Activated CD8-positive, alpha-beta memory T cell treated with anti-CD3 and anti-CD28 coated beads, Interleukin-2, amount 10 ng/mL, durations not matched to agents 7 days and 5 days (primary cell): Measurements from ENCODE around the gene TNPO1. TPM values are rescaled to one million over a fixed set of nuclear protein-coding genes. Genes with fewer than 3 reads are reported as not detected.
"Not testable (repeated sequence)": the region's sequence is repeated elsewhere in the genome, so short reads cannot be mapped to it uniquely, and the experiment has no call there.

ENCODE experiments used
- ATAC-seq: fragments of 150-1000 bp; cut with Tn5 transposase; one replicate; pipeline ENCODE4 v1.10.0; 2021; ENCODE audit warnings: moderate library complexity
- CTCF ChIA-PET: fragments of 350-600 bp; sonication (Branson Sonifier 250); formaldehyde crosslinking; loops from one replicate; lab custom pipeline; 2021; ENCODE audit warnings: antibody characterized with exemption; lab: Charles Lee
- DNase-seq: peaks from one replicate; pipeline ENCODE4 v3.0.0-alpha.2; 2020
- H3K27ac Mint-ChIP-seq: one replicate; pipeline ENCODE4 v1.8.0; 2021; ENCODE audit warnings: mild to moderate bottlenecking, mixed read lengths
- H3K27me3 Mint-ChIP-seq: one replicate; pipeline ENCODE4 v1.8.0; 2021; ENCODE audit warnings: mixed read lengths
- H3K36me3 Mint-ChIP-seq: one replicate; pipeline ENCODE4 v1.8.0; 2021; ENCODE audit warnings: mild to moderate bottlenecking, mixed read lengths
- H3K4me1 Mint-ChIP-seq: one replicate; pipeline ENCODE4 v1.8.0; 2021; ENCODE audit warnings: mixed read lengths
- H3K4me3 Mint-ChIP-seq: one replicate; pipeline ENCODE4 v1.8.0; 2021; ENCODE audit warnings: mild to moderate bottlenecking, moderate library complexity, mixed read lengths
- H3K9me3 Mint-ChIP-seq: one replicate; pipeline ENCODE4 v1.8.0; 2022; ENCODE audit warnings: low read depth, mixed read lengths
- total RNA-seq, 2 experiments: library from RNA; stranded (reverse); gene quantifications; one replicate each; pipeline ENCODE4 v1.2.3, GENCODE V29; 2021

The TNPO1 gene
- total RNA-seq = 10 to 100 TPM; 87.8 to 89.6 TPM

DNA sequence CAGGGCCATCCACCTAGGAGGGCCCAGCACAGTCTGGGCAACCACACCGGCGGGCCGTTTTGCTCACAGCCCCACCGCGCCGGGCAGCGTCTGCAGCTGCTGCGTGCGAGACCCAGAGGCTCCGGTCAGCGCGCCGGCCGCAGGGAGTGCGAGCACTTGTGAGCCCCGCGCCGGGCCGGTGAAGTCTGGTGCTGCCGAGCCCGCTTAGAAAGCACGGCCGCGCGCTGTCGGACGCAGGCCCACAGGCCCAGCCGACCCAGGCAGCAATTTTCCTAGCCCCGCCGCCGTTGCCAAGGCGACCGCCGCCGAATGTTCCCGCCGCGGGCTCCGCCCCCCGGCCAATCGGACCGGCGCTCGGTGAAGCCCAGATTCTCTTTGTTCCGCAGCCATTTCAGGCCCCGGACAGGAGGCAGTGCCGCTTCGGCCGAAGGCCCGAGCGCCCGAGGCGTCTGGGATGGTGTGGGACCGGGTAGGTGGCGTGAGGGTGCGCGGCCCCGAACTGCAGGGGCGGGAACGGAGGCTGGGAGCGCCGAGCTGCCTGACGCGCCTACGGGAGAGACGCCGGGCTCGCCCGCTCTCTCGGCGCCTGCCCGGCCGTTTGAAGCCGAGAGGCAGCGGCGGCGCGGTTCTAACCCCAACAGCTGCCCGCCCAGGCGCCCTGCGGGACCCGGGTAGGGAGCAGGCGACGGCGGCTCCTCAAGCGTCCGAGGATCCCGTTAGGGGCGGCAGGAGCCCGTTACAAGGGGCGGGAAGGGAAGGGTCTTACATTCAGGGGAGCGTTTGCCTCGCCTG lies at the start of gene TNPO1:
TSS of gene TNPO1 (plus strand) at position 378 of the 792 bp plus-strand sequence. CDS start at position 455, 77 bp downstream.
- Mint-ChIP-seq H3K9me3 (no peaks in the 10 kb centered on the region), H3K4me1 (peaks cover 21% of the 10 kb centered on the region), H3K36me3 (no peaks in the 10 kb centered on the region), H3K27ac (peak within 1 kb of the TSS; percentile 77), H3K27me3 (peaks cover 16% of the 10 kb centered on the region), H3K4me3 (peak within 1 kb of the TSS; percentile 93)
- CTCF ChIA-PET = interaction anchor here (1.2 to 4.5 kb wide), 8 partner anchors 10 to 450 kb away, joined by 3 to 45 read pairs (median 7); no protein-coding TSS in a partner anchor
- DNase-seq (peak; percentile 85), ATAC-seq (peak; percentile 87)

DNA sequence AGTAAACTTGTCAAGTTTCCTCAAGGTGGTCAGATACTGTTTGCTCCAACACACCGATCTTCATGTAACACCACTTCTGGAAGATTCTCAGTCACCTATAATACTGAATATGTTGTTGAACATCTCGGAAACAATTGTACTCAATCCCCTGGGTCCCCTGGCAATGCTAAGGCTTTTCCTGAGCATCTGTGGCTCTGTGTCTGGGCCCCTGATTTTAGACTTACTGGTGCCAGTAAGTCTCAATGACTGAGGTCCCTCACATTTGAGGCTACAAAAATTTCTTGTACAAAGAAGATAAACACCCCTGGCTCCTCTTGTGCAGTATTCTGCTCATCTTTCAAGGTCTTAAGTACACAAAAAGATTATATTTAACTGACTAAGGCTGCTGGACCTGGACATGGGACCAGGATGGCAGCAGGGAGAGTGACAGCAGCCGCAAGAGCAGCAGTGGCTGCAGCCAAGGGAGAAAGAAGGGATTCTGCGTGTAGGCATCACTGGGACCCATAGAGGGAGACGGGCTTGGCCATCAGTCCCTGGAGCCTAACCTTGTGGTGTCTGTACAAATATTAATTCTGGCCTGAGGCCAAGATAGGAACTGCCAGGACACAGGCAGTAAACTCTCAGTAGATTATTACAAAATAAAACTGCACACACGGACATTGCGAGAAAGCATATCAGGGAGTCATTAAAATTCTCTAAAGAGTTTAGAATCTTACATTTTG lies 49.0 kb upstream of the TNPO1 start:
- H3K27me3 Mint-ChIP-seq = peaks cover 21% of the 10 kb centered on the region
- no peak overlapping the region for H3K27ac Mint-ChIP-seq
- CTCF ChIA-PET = no interaction called here
- H3K36me3 Mint-ChIP-seq = no peaks in the 10 kb centered on the region
- no peaks in the 10 kb centered on the region for H3K4me1 Mint-ChIP-seq
- H3K9me3 Mint-ChIP-seq = no peaks in the 10 kb centered on the region
- no peak overlapping the region for H3K4me3 Mint-ChIP-seq
- ATAC-seq (no peak), DNase-seq (no peak)

DNA sequence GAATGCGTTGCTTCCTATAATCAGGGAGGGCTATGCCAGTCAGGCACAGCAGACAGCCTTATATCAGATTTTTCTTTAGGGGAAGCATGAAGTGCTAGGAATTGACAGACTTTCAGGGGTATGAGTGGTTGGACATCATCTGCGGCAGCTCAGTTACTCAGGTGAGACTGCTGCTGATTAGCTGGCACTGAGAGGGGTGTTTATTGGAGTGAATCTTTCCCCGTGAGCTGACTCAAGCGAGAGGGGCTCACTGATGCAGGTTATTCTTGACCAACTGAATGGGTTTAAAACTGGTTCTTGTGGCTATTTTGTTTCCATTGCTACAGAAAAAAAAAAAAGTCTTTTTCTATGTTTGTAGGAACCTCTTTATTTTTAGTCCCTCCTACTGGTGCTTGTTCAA lies 46.2 kb upstream of the TNPO1 start:
- no peak for DNase-seq
- Mint-ChIP-seq H3K36me3 (no peaks in the 10 kb centered on the region), H3K4me3 (no peak overlapping the region), H3K27ac (no peak overlapping the region), H3K27me3 (peaks cover 19% of the 10 kb centered on the region), H3K4me1 (no peaks in the 10 kb centered on the region), H3K9me3 (no peaks in the 10 kb centered on the region)
- CTCF ChIA-PET = no interaction called here
- ATAC-seq = no peak

DNA sequence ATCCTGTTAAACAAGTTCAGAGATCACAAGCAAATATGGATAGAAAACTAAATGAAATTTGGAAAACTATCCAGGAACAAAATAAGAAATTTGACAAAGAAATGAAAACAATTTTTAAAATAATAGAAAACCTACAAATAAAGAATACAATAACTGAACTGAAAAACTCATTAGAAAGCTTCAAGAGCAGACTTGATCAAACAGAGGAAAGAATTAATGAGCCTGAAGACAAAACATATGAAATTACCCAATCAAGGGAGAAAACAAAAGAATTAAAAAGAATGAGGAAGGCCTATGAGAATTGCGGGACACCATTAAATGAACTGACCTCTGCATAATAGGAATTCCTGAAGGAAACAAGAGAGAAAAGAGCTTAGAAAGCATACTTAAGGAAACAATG lies 39.8 kb upstream of the TNPO1 start:
- H3K9me3 Mint-ChIP-seq = peaks cover 12% of the 10 kb centered on the region
- no peak overlapping the region for H3K27ac Mint-ChIP-seq
- H3K36me3 Mint-ChIP-seq = peaks cover 2% of the 10 kb centered on the region
- ATAC-seq (no peak), DNase-seq (no peak)
- H3K4me1 Mint-ChIP-seq = no peaks in the 10 kb centered on the region
- peaks cover 22% of the 10 kb centered on the region for H3K27me3 Mint-ChIP-seq
- no peak overlapping the region for H3K4me3 Mint-ChIP-seq
- CTCF ChIA-PET = no interaction called here

DNA sequence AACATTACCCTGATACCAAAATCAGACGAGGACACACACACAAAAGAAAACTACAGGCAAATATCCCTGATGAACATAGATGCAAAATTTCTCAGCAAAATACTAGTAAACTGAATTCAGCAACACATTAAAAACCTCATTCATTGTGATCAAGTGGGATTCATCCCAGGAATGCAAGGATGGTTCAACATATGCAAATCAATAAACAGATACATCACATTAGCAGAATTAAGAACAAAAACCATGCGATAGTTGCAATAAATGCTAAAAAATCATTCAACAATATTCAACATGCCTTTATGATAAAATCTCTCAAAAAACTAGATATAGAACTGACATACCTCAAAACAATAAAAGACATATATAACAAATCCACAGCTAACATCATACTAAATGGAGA lies 36.9 kb upstream of the TNPO1 start:
- ATAC-seq (no peak), DNase-seq (no peak)
- Mint-ChIP-seq H3K36me3 (peaks cover 2% of the 10 kb centered on the region), H3K4me1 (no peaks in the 10 kb centered on the region), H3K9me3 (peaks cover 12% of the 10 kb centered on the region), H3K27ac (no peak overlapping the region), H3K27me3 (peaks cover 22% of the 10 kb centered on the region), H3K4me3 (no peak overlapping the region)
- CTCF ChIA-PET = no interaction called here

DNA sequence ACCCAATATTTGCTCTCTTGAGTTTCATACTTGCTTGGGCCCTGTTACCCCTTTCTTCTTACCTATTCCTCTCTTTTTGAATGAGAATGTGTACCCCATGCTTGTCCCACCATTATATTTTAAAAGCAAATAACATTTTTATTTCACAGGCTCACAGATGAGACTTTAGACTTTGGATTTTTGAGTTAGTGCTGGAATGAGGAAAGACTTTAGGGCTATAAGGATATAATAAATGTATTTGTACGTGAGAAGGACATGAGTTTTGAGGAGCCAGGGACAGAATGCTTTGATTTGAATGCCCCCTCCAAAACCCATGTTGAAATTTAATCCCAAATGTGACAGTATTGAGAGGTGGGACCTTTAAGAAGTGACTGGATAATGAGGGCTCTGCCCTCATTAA lies 33.1 kb upstream of the TNPO1 start:
- Mint-ChIP-seq H3K27ac (no peak overlapping the region), H3K4me3 (no peak overlapping the region), H3K9me3 (peaks cover 8% of the 10 kb centered on the region), H3K27me3 (peaks cover 18% of the 10 kb centered on the region), H3K4me1 (no peaks in the 10 kb centered on the region), H3K36me3 (peaks cover 2% of the 10 kb centered on the region)
- DNase-seq (no peak), ATAC-seq (no peak)
- CTCF ChIA-PET = no interaction called here

DNA sequence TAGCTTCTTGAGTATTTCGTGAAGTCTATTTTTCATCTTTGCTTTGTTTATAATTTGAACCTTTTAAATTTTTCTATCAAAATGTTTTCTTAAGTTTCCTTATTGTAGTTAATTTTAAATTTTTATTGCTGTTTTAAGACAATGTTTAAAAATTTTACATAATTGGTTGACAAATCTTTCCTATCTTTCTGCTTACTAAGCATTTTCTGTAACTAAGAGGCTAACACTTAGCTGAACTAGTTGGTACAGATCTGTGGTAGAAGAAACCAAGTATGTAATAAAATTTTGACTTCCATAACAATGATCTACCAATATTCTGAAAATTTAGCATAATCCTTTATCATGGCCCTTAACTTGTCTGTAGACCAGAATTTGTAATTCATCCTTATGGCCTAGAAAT lies 32.3 kb upstream of the TNPO1 start:
- ATAC-seq (no peak), DNase-seq (no peak)
- Mint-ChIP-seq H3K27ac (no peak overlapping the region), H3K4me3 (no peak overlapping the region), H3K36me3 (no peaks in the 10 kb centered on the region), H3K4me1 (no peaks in the 10 kb centered on the region), H3K9me3 (peaks cover 3% of the 10 kb centered on the region), H3K27me3 (peaks cover 13% of the 10 kb centered on the region)
- CTCF ChIA-PET = no interaction called here

DNA sequence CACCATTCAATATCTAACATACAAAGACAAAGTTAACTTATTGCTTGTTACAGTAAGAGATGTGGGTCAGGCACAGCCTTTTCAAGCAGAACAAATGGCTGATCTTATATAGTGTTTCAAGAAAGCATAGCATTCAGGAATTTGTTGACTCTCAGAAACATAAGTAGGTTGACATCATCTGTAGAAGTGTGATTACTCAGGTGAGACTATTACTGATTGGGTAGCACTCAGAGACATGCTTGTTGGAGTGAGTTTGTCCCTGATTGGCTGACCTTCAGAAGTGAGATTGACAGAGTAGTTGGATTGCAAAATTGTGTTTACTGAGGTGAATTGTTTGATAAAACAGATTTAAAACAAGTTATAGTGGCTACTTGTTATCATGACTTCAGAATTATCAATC lies 30.7 kb upstream of the TNPO1 start:
- ATAC-seq (no peak), DNase-seq (no peak)
- CTCF ChIA-PET = no interaction called here
- no peaks in the 10 kb centered on the region for H3K4me1 Mint-ChIP-seq
- H3K27ac Mint-ChIP-seq = no peak overlapping the region
- H3K27me3 Mint-ChIP-seq = peaks cover 5% of the 10 kb centered on the region
- no peaks in the 10 kb centered on the region for H3K9me3 Mint-ChIP-seq
- H3K36me3 Mint-ChIP-seq = no peaks in the 10 kb centered on the region
- no peak overlapping the region for H3K4me3 Mint-ChIP-seq

DNA sequence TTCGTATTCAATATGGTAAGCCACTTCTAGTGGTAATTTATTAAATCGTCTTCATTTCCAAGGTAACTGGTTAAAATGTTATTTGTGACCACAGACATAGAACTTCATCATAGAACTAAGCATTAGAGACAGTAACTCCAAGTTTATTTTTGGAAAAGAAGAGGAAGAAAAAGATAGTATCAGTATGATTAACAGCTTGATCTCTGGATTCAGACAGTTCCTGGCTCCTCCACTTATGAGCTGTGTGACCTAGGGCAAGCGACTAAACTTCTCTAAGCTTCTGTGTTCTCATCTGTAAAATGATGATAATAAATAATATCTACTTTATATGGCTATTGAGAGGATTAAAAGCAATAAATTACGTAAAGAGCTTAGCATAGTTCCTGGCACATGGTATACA lies 29.8 kb upstream of the TNPO1 start:
- CTCF ChIA-PET = no interaction called here
- no peaks in the 10 kb centered on the region for H3K4me1 Mint-ChIP-seq
- H3K27me3 Mint-ChIP-seq = peaks cover 5% of the 10 kb centered on the region
- ATAC-seq (no peak), DNase-seq (no peak)
- no peak overlapping the region for H3K27ac Mint-ChIP-seq
- H3K9me3 Mint-ChIP-seq = no peaks in the 10 kb centered on the region
- no peaks in the 10 kb centered on the region for H3K36me3 Mint-ChIP-seq
- H3K4me3 Mint-ChIP-seq = no peak overlapping the region

DNA sequence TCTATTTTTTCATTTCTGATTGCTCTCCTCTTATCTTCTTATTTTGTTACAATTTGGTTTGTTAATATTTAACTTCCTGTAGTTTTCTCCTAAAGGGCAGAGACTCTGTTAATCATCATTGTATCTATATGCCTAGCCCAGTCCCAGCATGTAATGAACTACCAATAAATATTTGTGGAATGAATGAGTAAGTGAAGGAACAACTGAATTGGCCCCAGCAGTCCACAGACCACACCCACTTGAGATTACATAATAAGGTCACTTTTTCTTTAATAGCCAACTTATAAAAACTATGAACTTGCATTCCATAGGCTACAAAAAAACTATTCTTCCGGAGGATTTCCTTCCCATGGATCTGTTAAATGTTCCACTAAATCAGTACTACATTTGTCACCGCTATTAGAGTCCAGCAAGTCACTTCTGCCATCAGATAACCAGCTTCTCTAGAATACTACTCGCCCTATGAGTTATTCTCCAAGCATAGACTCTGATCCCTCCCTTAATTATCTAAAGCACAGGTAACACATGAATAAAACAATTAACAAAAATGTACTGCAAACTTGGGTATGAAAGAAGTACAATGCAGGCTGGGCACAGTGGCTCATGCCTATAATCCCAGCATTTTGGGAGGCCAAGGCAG lies 27.5 kb upstream of the TNPO1 start:
- H3K9me3 Mint-ChIP-seq = no peaks in the 10 kb centered on the region
- H3K4me1 Mint-ChIP-seq = no peaks in the 10 kb centered on the region
- H3K27me3 Mint-ChIP-seq = peaks cover 15% of the 10 kb centered on the region
- ATAC-seq (no peak), DNase-seq (no peak)
- CTCF ChIA-PET = no interaction called here
- H3K27ac Mint-ChIP-seq = no peak overlapping the region
- no peak overlapping the region for H3K4me3 Mint-ChIP-seq
- H3K36me3 Mint-ChIP-seq = no peaks in the 10 kb centered on the region

DNA sequence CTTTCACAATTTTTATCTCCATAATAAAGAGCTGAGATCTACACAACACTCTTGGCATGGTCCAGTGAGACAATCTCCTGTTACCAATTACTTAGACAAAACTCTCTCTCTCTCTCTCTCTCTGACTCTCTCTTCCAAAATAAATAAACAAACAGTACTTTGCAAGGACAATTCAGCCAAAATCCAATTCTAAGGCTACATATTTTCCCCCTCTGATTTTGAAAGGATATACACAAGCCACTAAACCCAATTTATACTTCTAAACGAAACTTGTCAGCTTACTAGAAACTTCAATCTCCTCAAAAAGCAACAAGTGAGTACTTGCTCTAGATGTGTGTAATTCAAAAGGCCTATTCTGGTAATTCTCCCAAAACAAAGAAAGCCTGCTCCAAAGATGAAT lies 26.3 kb upstream of the TNPO1 start:
- Mint-ChIP-seq H3K27ac (no peak overlapping the region), H3K4me3 (no peak overlapping the region), H3K36me3 (no peaks in the 10 kb centered on the region), H3K9me3 (no peaks in the 10 kb centered on the region), H3K4me1 (no peaks in the 10 kb centered on the region), H3K27me3 (peaks cover 19% of the 10 kb centered on the region)
- CTCF ChIA-PET = no interaction called here
- DNase-seq (no peak), ATAC-seq (no peak)

DNA sequence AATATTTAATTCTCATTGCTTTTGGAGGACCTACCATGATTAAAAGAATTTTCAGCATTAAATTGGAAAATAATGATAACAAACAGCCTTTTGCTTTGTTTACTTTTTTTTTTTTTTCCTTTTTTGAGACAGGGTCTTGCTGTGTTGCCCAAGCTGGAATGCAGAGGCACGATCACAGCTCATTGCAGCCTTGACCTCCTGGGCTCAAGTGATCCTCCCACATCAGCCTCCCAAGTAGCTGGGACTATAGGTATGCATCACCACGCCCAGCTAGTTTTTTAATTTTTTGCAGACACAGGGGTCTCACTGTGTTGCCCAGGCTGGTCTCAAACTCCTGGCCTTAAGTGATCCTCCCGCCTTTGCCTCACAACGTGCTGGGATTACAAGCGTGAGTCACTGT lies 23.8 kb upstream of the TNPO1 start:
- CTCF ChIA-PET, ATAC-seq, H3K36me3 Mint-ChIP-seq, H3K4me3 Mint-ChIP-seq, H3K9me3 Mint-ChIP-seq, H3K27ac Mint-ChIP-seq, H3K4me1 Mint-ChIP-seq, DNase-seq: not testable (repeated sequence)
- peaks cover 22% of the 10 kb centered on the region for H3K27me3 Mint-ChIP-seq

DNA sequence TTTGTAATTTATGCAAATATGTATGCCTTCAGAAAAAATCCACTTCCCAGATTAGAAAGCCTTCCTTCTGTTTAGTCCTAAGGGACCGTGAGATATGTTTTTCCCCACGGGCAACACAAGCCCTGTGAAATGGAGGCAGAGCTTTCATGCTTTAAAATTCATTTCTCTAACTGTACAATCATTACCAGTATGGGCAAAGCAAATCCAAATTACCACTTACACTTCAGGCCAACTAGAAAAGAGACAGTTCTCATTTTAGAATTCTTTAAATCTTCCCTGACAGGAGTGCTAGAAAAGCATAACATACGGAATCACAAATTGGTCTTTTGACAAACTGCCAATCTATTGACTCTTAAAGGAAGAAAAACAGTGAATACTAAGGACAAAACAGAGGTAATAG lies 20.5 kb upstream of the TNPO1 start:
- CTCF ChIA-PET = no interaction called here
- Mint-ChIP-seq H3K36me3 (no peaks in the 10 kb centered on the region), H3K9me3 (no peaks in the 10 kb centered on the region), H3K27ac (no peak overlapping the region), H3K4me3 (no peak overlapping the region), H3K27me3 (peaks cover 38% of the 10 kb centered on the region), H3K4me1 (no peaks in the 10 kb centered on the region)
- ATAC-seq = no peak
- DNase-seq = no peak

DNA sequence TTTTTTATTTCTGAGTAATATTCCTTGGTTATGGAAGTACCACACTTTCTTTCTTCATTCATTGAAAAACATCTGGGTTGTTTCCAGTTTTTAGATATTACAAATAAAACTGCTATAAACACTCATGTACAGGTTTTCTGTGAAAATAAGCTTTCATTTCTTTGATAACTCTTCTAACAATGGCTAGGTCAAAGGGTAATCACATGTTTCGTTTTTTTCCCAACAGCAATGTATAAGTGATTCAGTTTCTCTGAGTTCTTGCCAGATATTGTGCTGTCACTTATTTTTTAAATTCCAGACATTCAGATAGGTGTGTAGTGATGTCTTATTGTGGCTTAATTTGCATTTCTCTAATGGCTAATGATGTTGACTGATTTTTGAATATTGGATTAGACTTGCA lies 16.7 kb upstream of the TNPO1 start:
- no peak for ATAC-seq
- H3K4me3 Mint-ChIP-seq = no peak overlapping the region
- H3K9me3 Mint-ChIP-seq = no peaks in the 10 kb centered on the region
- H3K27me3 Mint-ChIP-seq = peaks cover 39% of the 10 kb centered on the region
- H3K36me3 Mint-ChIP-seq = no peaks in the 10 kb centered on the region
- no peaks in the 10 kb centered on the region for H3K4me1 Mint-ChIP-seq
- CTCF ChIA-PET = no interaction called here
- DNase-seq = no peak
- H3K27ac Mint-ChIP-seq = no peak overlapping the region
